NB4 (cell line): ENCODE measurements around the gene TMEM204.

ENCODE experiments used
- CTCF ChIP-seq: IDR thresholded peaks from one replicate; pipeline ENCODE4 v1.5.1; 2012; ENCODE audit warnings: low read depth, low read length
- MAX ChIP-seq: IDR thresholded peaks from 2 replicates; pipeline ENCODE4 v1.6.1; 2011; ENCODE audit warnings: low read depth, low read length
- MYC ChIP-seq: IDR thresholded peaks from 2 replicates; pipeline ENCODE4 v1.6.1; 2011; ENCODE audit warnings: low read depth, low read length
- POLR2A ChIP-seq: IDR thresholded peaks from 2 replicates; pipeline ENCODE4 v1.6.1; 2011; ENCODE audit warnings: mild to moderate bottlenecking; ENCODE audit not compliant: insufficient read length; ENCODE audit errors: extremely low read depth

GRCh38 chr16:1592446-1592845 is 59.0 kb downstream of the TMEM204 start:
- TF ChIP-seq CTCF (no peak), POLR2A (no peak), MAX (no peak), MYC (no peak)
